PC-3 (cell line): ENCODE measurements around the gene D2HGDH. TPM values are rescaled to one million over a fixed set of nuclear protein-coding genes. Genes with fewer than 3 reads are reported as not detected.

Experiments
- ATAC-seq: fragments of 200-7000 bp; cut with Tn5 transposase; 2 replicates; pipeline ENCODE4 v1.9.1; 2020; ENCODE audit warnings: mild to moderate bottlenecking, moderate library complexity
- BruUV-seq: library from RNA; stranded (reverse); fragments of 400-500 nt; replicated peaks from 2 replicates; lab custom pipeline; 2021; lab: Mats Ljungman, UMichigan
- CTCF ChIA-PET: fragments of 300-600 bp; sonication (Branson Sonifier 250); formaldehyde crosslinking; loops from one replicate; lab custom pipeline; 2022; ENCODE audit warnings: antibody characterized with exemption; lab: Charles Lee
- POLR2A ChIA-PET: fragments of 300-600 bp; sonication (Branson Sonifier 250); formaldehyde crosslinking; loops from one replicate; lab custom pipeline; 2022; ENCODE audit warnings: antibody characterized with exemption; ENCODE audit not compliant: unreplicated experiment; lab: Charles Lee
- DNase-seq: peaks from one replicate; pipeline ENCODE4 v3.0.0-alpha.2; 2015
- H2AFZ ChIP-seq: fragments of 300-600 bp; sonication (generic); 2 replicates; pipeline ENCODE4 v1.6.0; 2016; ENCODE audit warnings: antibody characterized with exemption, low read length
- H3F3A ChIP-seq: fragments of 300-600 bp; sonication (generic); one replicate; pipeline ENCODE4 v1.6.0; 2017; ENCODE audit warnings: antibody characterized with exemption, low read length, control low read depth, mild to moderate bottlenecking; ENCODE audit not compliant: unreplicated experiment
- H3K27ac ChIP-seq: fragments of 300-600 bp; sonication (generic); 2 replicates; pipeline ENCODE4 v1.5.1; 2016; ENCODE audit warnings: mild to moderate bottlenecking, low read length
- H3K27me3 ChIP-seq: fragments of 300-600 bp; sonication (generic); 2 replicates; pipeline ENCODE4 v1.6.1; 2016; ENCODE audit warnings: low read length, mixed read lengths
- H3K36me3 ChIP-seq: fragments of 300-600 bp; sonication (generic); 2 replicates; pipeline ENCODE4 v1.6.1; 2016; ENCODE audit warnings: low read depth, mixed run types, low read length, mixed read lengths
- H3K4me1 ChIP-seq: fragments of 300-600 bp; sonication (generic); 2 replicates; pipeline ENCODE4 v1.5.1; 2016; ENCODE audit warnings: low read length; ENCODE audit not compliant: insufficient read depth
- H3K4me2 ChIP-seq: fragments of 300-600 bp; sonication (generic); 2 replicates; pipeline ENCODE4 v1.6.0; 2016; ENCODE audit warnings: low read length
- H3K4me3 ChIP-seq: fragments of 300-600 bp; sonication (generic); 2 replicates; pipeline ENCODE4 v1.5.1; 2016; ENCODE audit warnings: mild to moderate bottlenecking, low read length, mixed read lengths
- H3K79me2 ChIP-seq: fragments of 300-600 bp; sonication (generic); 2 replicates; pipeline ENCODE4 v1.6.1; 2017; ENCODE audit warnings: low read length, mixed read lengths
- H3K9ac ChIP-seq: fragments of 300-600 bp; sonication (generic); 2 replicates; pipeline ENCODE4 v1.6.0; 2016; ENCODE audit warnings: mild to moderate bottlenecking, low read length
- H3K9me2 ChIP-seq: fragments of 300-600 bp; sonication (generic); replicated peaks from 2 replicates; pipeline ENCODE4 v1.6.1; 2016; ENCODE audit warnings: mixed run types, low read length, mixed read lengths
- H3K9me3 ChIP-seq: fragments of 300-600 bp; sonication (generic); 2 replicates; pipeline ENCODE4 v1.6.1; 2016; ENCODE audit warnings: low read length, mixed read lengths
- H4K20me1 ChIP-seq: fragments of 300-600 bp; sonication (generic); 2 replicates; pipeline ENCODE4 v1.6.1; 2016; ENCODE audit warnings: low read length, mixed read lengths
- EZH2 ChIP-seq: fragments of 300-600 bp; sonication (generic); IDR thresholded peaks from one replicate; pipeline ENCODE4 v1.6.1; 2017; ENCODE audit warnings: antibody characterized with exemption, mild to moderate bottlenecking, low read length; ENCODE audit not compliant: unreplicated experiment
- EZH2phosphoT487 ChIP-seq: fragments of 300-600 bp; sonication (generic); IDR thresholded peaks from 2 replicates; pipeline ENCODE4 v1.6.1; 2018; ENCODE audit warnings: mild to moderate bottlenecking, antibody characterized with exemption, low read length, borderline replicate concordance
- intact Hi-C: fragments of 100-400 bp; cut with micrococcal nuclease; formaldehyde crosslinking; loops from 2 replicates; pipeline ENCODE4 v1.9.0; 2023
- total RNA-seq: library from RNA; depleted of rRNA; stranded (reverse); fragments of >200 nt; gene quantifications from 2 replicates; pipeline ENCODE4 v1.2.3, GENCODE V29; 2014
- TF ChIP-seq, protein P1 (sequence below): fragments of 300-600 bp; sonication (generic); conservative IDR thresholded peaks from 2 replicates; pipeline ENCODE4 v1.5.1; 2017; ENCODE audit warnings: antibody characterized with exemption, low read depth, mild to moderate bottlenecking, low read length

Gene D2HGDH
- total RNA-seq, 1 experiment from 2014 or later = 28.5 TPM

- intact Hi-C loops = no loop called here
- no peaks in the 10 kb centered on the region for H3K9me2 ChIP-seq
- peaks cover 3% of the 10 kb centered on the region; the same call in 1 of the 2 replicates for H3K4me1 ChIP-seq
- no TSS peak for BruUV-seq
- H3K36me3 ChIP-seq = no peaks in the 10 kb centered on the region
- no peak overlapping the region for H3K4me2 ChIP-seq
- no peaks in the 10 kb centered on the region for H3K9me3 ChIP-seq
- H4K20me1 ChIP-seq = no peaks in the 10 kb centered on the region
- H3K27ac ChIP-seq = no peak overlapping the region
- no peaks in the 10 kb centered on the region for H3F3A ChIP-seq
- ChIA-PET POLR2A (no interaction called here), CTCF (no interaction called here)
- no peak overlapping the region for H3K9ac ChIP-seq
- H3K4me3 ChIP-seq = no peak overlapping the region
- TF ChIP-seq, protein P1, sequence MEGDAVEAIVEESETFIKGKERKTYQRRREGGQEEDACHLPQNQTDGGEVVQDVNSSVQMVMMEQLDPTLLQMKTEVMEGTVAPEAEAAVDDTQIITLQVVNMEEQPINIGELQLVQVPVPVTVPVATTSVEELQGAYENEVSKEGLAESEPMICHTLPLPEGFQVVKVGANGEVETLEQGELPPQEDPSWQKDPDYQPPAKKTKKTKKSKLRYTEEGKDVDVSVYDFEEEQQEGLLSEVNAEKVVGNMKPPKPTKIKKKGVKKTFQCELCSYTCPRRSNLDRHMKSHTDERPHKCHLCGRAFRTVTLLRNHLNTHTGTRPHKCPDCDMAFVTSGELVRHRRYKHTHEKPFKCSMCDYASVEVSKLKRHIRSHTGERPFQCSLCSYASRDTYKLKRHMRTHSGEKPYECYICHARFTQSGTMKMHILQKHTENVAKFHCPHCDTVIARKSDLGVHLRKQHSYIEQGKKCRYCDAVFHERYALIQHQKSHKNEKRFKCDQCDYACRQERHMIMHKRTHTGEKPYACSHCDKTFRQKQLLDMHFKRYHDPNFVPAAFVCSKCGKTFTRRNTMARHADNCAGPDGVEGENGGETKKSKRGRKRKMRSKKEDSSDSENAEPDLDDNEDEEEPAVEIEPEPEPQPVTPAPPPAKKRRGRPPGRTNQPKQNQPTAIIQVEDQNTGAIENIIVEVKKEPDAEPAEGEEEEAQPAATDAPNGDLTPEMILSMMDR = no peak
- TF ChIP-seq EZH2phosphoT487 = no peak
- no peak for TF ChIP-seq EZH2
- H3K79me2 ChIP-seq = no peaks in the 10 kb centered on the region
- ATAC-seq (no peak), DNase-seq (no peak)
- H2AFZ ChIP-seq = no peak overlapping the region
- no peaks in the 10 kb centered on the region for H3K27me3 ChIP-seq
Observed at GRCh38 chr2:241809383-241810306, 75.2 kb downstream of the D2HGDH start.

GRCh38 chr2:241810307-241811200, 76.1 kb downstream of the D2HGDH start:
- H3F3A ChIP-seq = no peaks in the 10 kb centered on the region
- no peak overlapping the region for H3K4me2 ChIP-seq
- H3K27me3 ChIP-seq = no peaks in the 10 kb centered on the region
- H3K79me2 ChIP-seq = no peaks in the 10 kb centered on the region
- TF ChIP-seq EZH2phosphoT487 (no peak), EZH2 (no peak)
- TF ChIP-seq, protein P1 = no peak
- POLR2A ChIA-PET = no interaction called here
- no peaks in the 10 kb centered on the region for H3K36me3 ChIP-seq
- no peaks in the 10 kb centered on the region for H3K4me1 ChIP-seq
- H4K20me1 ChIP-seq = no peaks in the 10 kb centered on the region
- H3K9me2 ChIP-seq = no peaks in the 10 kb centered on the region
- CTCF ChIA-PET = no interaction called here
- H3K9me3 ChIP-seq = no peaks in the 10 kb centered on the region
- no peak overlapping the region for H3K27ac ChIP-seq
- no peak overlapping the region for H3K4me3 ChIP-seq
- H2AFZ ChIP-seq = no peak overlapping the region
- ATAC-seq = no peak
- intact Hi-C loops = no loop called here
- no peak overlapping the region for H3K9ac ChIP-seq
- DNase-seq = no peak
- BruUV-seq = no TSS peak
